K562 (cell line): ENCODE data around the gene OR9K2. TPM values are rescaled to one million over a fixed set of nuclear protein-coding genes. Genes with fewer than 3 reads are reported as not detected.

ENCODE experiments used
- ATAC-seq: fragments of 200-7000 bp; cut with Tn5 transposase; 3 replicates; pipeline ENCODE4 v1.9.1; 2020; ENCODE audit warnings: moderate library complexity
- BruUV-seq: library from RNA; stranded (reverse); fragments of 400-500 nt; replicated peaks from 2 replicates; lab custom pipeline; 2021; lab: Mats Ljungman, UMichigan
- CTCF ChIA-PET: fragments of 300-600 bp; formaldehyde crosslinking; extraction: SDS; loops from one replicate; lab custom pipeline; 2021; ENCODE audit warnings: low intra/inter-chr PET ratio; lab: Yijun Ruan, JAX
- POLR2A ChIA-PET: fragments of 300-600, 350-650 bp; sonication (Branson Sonifier 250); formaldehyde crosslinking; extraction: SDS; loops from one replicate; lab custom pipeline; 2021; ENCODE audit warnings: antibody characterized with exemption, inconsistent platforms; lab: Yijun Ruan, JAX
- DNase-seq, 4 experiments: peaks; one replicate each; pipeline versions ENCODE4 v3.0.0 to v3.0.0-alpha.2; 2011 to 2018; ENCODE audit warnings: low spot score in 3 of 4, mixed read lengths in 3 of 4; ENCODE audit errors: extremely low read depth in 1 of 4
- FAIRE-seq: peaks from 2 replicates; lab custom pipeline; 2011; peaks lifted over from hg19 to GRCh38; lab: Jason Lieb, UNC
- H2AFZ ChIP-seq: 2 replicates; pipeline ENCODE4 v1.6.0; 2011; ENCODE audit warnings: low read depth, low read length, control low read depth, inconsistent platforms
- H3K27ac ChIP-seq: fragments of 200-600 bp; 3 replicates; pipeline ENCODE4 v1.8.0; 2011; ENCODE audit warnings: low read depth, mild to moderate bottlenecking, control low read depth, inconsistent platforms, low read length, moderate library complexity, mixed read lengths; ENCODE audit errors: extremely low read depth
- H3K27me3 ChIP-seq, 2 experiments: fragments of 300-600 bp in 1 of 2; 2 replicates in 1 of 2; 3 replicates in 1 of 2; pipeline versions ENCODE4 v1.6.0 to v1.8.0; 2011; ENCODE audit warnings: inconsistent platforms in 2 of 2, low read length in 2 of 2, mild to moderate bottlenecking in 1 of 2, mixed read lengths in 1 of 2, moderate library complexity in 1 of 2; ENCODE audit not compliant: control insufficient read depth in 2 of 2, insufficient read depth in 2 of 2
- H3K36me3 ChIP-seq: fragments of 300-600 bp; 3 replicates; pipeline ENCODE4 v1.8.0; 2011; ENCODE audit warnings: mild to moderate bottlenecking, low read length, inconsistent platforms; ENCODE audit not compliant: control insufficient read depth, insufficient read depth
- H3K4me1 ChIP-seq, 2 experiments: fragments of 200-600 bp in 1 of 2; replicated peaks in 1 of 2; 2 replicates in 1 of 2; 3 replicates in 1 of 2; pipeline versions ENCODE4 v1.5.1 to v1.8.0; 2011; ENCODE audit warnings: inconsistent platforms in 2 of 2, low read length in 2 of 2, mild to moderate bottlenecking in 1 of 2, mixed read lengths in 1 of 2, moderate library complexity in 1 of 2; ENCODE audit not compliant: control insufficient read depth in 2 of 2, insufficient read depth in 2 of 2
- H3K4me2 ChIP-seq: 2 replicates; pipeline ENCODE4 v1.6.1; 2011; ENCODE audit warnings: low read length, control low read depth, inconsistent platforms, mixed read lengths; ENCODE audit not compliant: insufficient read depth
- H3K4me3 ChIP-seq: fragments of 200-600 bp; sonication (generic), shearing (Covaris generic); 2 replicates; pipeline ENCODE4 v1.5.1; 2016; ENCODE audit warnings: control low read depth, inconsistent platforms
- H3K79me2 ChIP-seq: fragments of 200-600 bp; 3 replicates; pipeline ENCODE4 v1.8.0; 2011; ENCODE audit warnings: low read length, inconsistent platforms; ENCODE audit not compliant: control insufficient read depth, insufficient read depth
- H3K9ac ChIP-seq, 2 experiments: 2 replicates each; pipeline versions ENCODE4 v1.6.0 to v1.6.1; 2011; ENCODE audit warnings: low read depth in 2 of 2, low read length in 2 of 2, control low read depth in 1 of 2, inconsistent platforms in 1 of 2, mild to moderate bottlenecking in 1 of 2, mixed read lengths in 1 of 2; ENCODE audit not compliant: insufficient read depth in 1 of 2
- H3K9me1 ChIP-seq: one replicate; pipeline ENCODE4 v1.6.0; 2011; ENCODE audit warnings: inconsistent platforms, mild to moderate bottlenecking, low read length, moderate library complexity; ENCODE audit not compliant: control insufficient read depth, insufficient read depth
- H3K9me3 ChIP-seq: replicated peaks from 2 replicates; pipeline ENCODE4 v1.5.1; 2011; ENCODE audit warnings: low read depth, low read length, inconsistent platforms; ENCODE audit not compliant: control insufficient read depth, insufficient read depth
- H4K20me1 ChIP-seq: replicated peaks from 2 replicates; pipeline ENCODE4 v1.6.1; 2011; ENCODE audit warnings: low read length, inconsistent platforms, mixed read lengths; ENCODE audit not compliant: control insufficient read depth, insufficient read depth
- ARID4B ChIP-seq: sonication (generic); formaldehyde crosslinking; IDR thresholded peaks from 2 replicates; pipeline ENCODE4 v1.8.0; 2022; ENCODE audit warnings: mild to moderate bottlenecking, missing genetic modification reagents
- BRF1 ChIP-seq: IDR thresholded peaks from 3 replicates; pipeline ENCODE4 v1.6.1; 2011; ENCODE audit warnings: borderline replicate concordance, mild to moderate bottlenecking; ENCODE audit not compliant: insufficient read length; ENCODE audit errors: extremely low read depth
- CBX5 ChIP-seq: IDR thresholded peaks from 2 replicates; pipeline ENCODE4 v1.6.1; 2014; ENCODE audit warnings: low read depth, borderline replicate concordance
- CREBBP ChIP-seq: IDR thresholded peaks from one replicate; pipeline ENCODE4 v1.6.1; 2012; ENCODE audit warnings: low read depth, mild to moderate bottlenecking, control low read depth, inconsistent platforms, low read length
- DNMT1 ChIP-seq: fragments of 450-650 bp; IDR thresholded peaks from 2 replicates; pipeline ENCODE4 v1.6.1; 2016; ENCODE audit warnings: antibody characterized with exemption, mild to moderate bottlenecking
- E2F5 ChIP-seq: sonication (generic); formaldehyde crosslinking; IDR thresholded peaks from 2 replicates; pipeline ENCODE4 v1.8.0; 2022; ENCODE audit warnings: mild to moderate bottlenecking, missing genetic modification reagents
- HSF4 ChIP-seq: fragments of 250-450 bp; sonication (Bioruptor Pico); IDR thresholded peaks from 2 replicates; pipeline ENCODE4 v2.1.2; 2022; ENCODE audit warnings: mild to moderate bottlenecking, moderate library complexity, borderline replicate concordance
- MCM3 ChIP-seq: fragments of 450-650 bp; IDR thresholded peaks from 2 replicates; pipeline ENCODE4 v1.6.1; 2016
- TAF15 ChIP-seq: fragments of 200-400 bp; formaldehyde crosslinking; IDR thresholded peaks from 2 replicates; pipeline ENCODE4 v1.6.1; 2017; ENCODE audit warnings: mild to moderate bottlenecking, low read depth, low read length, moderate library complexity
- ZFX ChIP-seq: sonication (generic); formaldehyde crosslinking; IDR thresholded peaks from 2 replicates; pipeline ENCODE4 v1.8.0; 2022; ENCODE audit warnings: mild to moderate bottlenecking, missing genetic modification reagents, moderate library complexity
- ZNF507 ChIP-seq: conservative IDR thresholded peaks from 2 replicates; pipeline ENCODE4 v1.6.1; 2017; ENCODE audit warnings: missing genetic modification characterization, missing compliant biosample characterization
- ZNF589 ChIP-seq: fragments of 200-800 bp; sonication (Bioruptor generic); IDR thresholded peaks from 2 replicates; pipeline ENCODE4 v1.6.1; 2016; ENCODE audit warnings: low read depth, missing genetic modification characterization, missing compliant biosample characterization
- WGBS: fragments of 100-300 bp; shearing (Covaris generic); methylation state at CpG from one replicate; pipeline ENCODE4 v1.1.6; 2016; ENCODE audit warnings: low coverage, mixed read lengths; ENCODE audit not compliant: insufficient coverage; ENCODE audit errors: missing lambda C conversion rate; 5-methylcytosine and 5-hydroxymethylcytosine counted together
- in situ Hi-C: fragments of 300-500 bp; cut with MboI; formaldehyde crosslinking; loops from 4 replicates; pipeline ENCODE4 v1.15.0; 2018; ENCODE audit warnings: inconsistent platforms, mixed read lengths
- intact Hi-C: fragments of 100-400 bp; cut with micrococcal nuclease; formaldehyde crosslinking; loops from 2 replicates; pipeline ENCODE4 v1.14.2; 2022
- polyA plus RNA-seq, 8 experiments: library from polyadenylated mRNA; depleted of rRNA in 4 of 8; stranded (reverse) in 5 of 8; unstranded in 3 of 8; fragments of >200 nt; fragmentation: Nextera tagmentation in 2 of 8; fragmentation: Illumina TruSeq in 1 of 8; extraction: Ambion mirVana in 2 of 8; extraction: Trizol in 1 of 8; gene quantifications; 2 replicates each; pipeline versions ENCODE4 v1.2.1 to v1.2.3, GENCODE V29; 2011 to 2014; ENCODE audit warnings: inconsistent platforms in 1 of 8, missing spikeins in 1 of 8
- total RNA-seq, 7 experiments: library from RNA; depleted of rRNA in 6 of 7; stranded (reverse); fragments of >200 nt in 6 of 7; fragmentation: Illumina TruSeq in 2 of 7; extraction: Trizol in 2 of 7; gene quantifications; 2 replicates each; pipeline versions ENCODE4 v1.2.1 to v1.2.3, GENCODE V29; 2011 to 2021; ENCODE audit warnings: low replicate concordance in 1 of 7

Gene OR9K2
- total and polyA plus RNA-seq, 9 of the 15 experiments (the other 6 are each of a cell fraction or from before 2014, with no cell fraction given) = not detected

- intact Hi-C loops (no loop called here), in situ Hi-C loops (no loop called here)
- no peak for FAIRE-seq
- Histone ChIP-seq H3K4me1 (no peaks in the 10 kb centered on the region), H4K20me1 (no peaks in the 10 kb centered on the region), H3K4me3 (no peak overlapping the region), H3K79me2 (no peaks in the 10 kb centered on the region), H3K9me3 (no peaks in the 10 kb centered on the region), H3K27me3 (no peaks in the 10 kb centered on the region; a peak in 1 of 5 replicates), H3K27ac (no peak overlapping the region), H2AFZ (no peak overlapping the region), H3K9ac (no peak overlapping the region), H3K4me2 (no peak overlapping the region), H3K36me3 (no peaks in the 10 kb centered on the region), H3K9me1 (no peaks in the 10 kb centered on the region)
- no peak for DNase-seq
- ChIA-PET POLR2A (no interaction called here), CTCF (no interaction called here)
- BruUV-seq = no TSS peak
- no peak for TF ChIP-seq BRF1
- no peak for TF ChIP-seq ZNF507 (tag)
- no peak for TF ChIP-seq CBX5
- TF ChIP-seq MCM3 = no peak
- no peak for TF ChIP-seq CREBBP
- TF ChIP-seq E2F5 (CRISPR knock-in tag) = no peak
- TF ChIP-seq ZNF589 (CRISPR knock-in tag) = no peak
- TF ChIP-seq ARID4B = no peak
- no peak for TF ChIP-seq DNMT1
- TF ChIP-seq HSF4 (CRISPR knock-in tag) = no peak
- no peak for TF ChIP-seq ZFX (CRISPR knock-in tag)
- no peak for TF ChIP-seq TAF15
- no peak for ATAC-seq
- WGBS = 0% methylated on average over 1 of the region's 1 CpG
These were observed 10.1 kb upstream of the OR9K2 start for GRCh38 chr12:55116152-55116551.
